DMS53 treated with DMSO at 0.1 percent for 48 hours (cell line): ENCODE data around the gene ZBED6.
"Not testable (repeated sequence)": the region's sequence is repeated elsewhere in the genome, so short reads cannot be mapped to it uniquely, and the experiment has no call there.

Experiments used
- DNase-seq: peaks from one replicate; lab custom pipeline; 2025; ENCODE audit not compliant: unreplicated experiment; lab: John Stamatoyannopoulos, UW

ZBED6 gene

GRCh38 chr1:203778146-203778545 lies 17.3 kb upstream of the ZBED6 start:
- no peak for DNase-seq

DNA sequence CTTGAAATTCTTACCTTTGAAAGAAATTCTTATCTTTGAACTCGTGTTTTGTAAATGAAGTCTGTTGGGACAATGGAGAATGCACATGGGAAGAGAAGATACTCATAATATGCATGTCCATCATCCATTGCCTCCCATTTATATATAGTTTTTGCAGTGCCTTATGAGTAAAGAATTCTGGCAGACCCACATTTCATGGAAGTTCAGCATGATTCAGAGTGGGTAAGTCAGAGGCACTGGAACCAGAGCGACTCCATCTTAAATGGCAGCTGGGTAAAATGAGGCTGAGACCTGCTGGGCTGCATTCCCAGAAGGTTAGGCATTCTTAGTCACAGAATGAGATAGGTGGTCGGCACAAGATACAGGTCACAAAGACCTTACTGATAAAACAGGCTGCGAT lies 16.6 kb upstream of the ZBED6 start:
- no peak for DNase-seq

DNA sequence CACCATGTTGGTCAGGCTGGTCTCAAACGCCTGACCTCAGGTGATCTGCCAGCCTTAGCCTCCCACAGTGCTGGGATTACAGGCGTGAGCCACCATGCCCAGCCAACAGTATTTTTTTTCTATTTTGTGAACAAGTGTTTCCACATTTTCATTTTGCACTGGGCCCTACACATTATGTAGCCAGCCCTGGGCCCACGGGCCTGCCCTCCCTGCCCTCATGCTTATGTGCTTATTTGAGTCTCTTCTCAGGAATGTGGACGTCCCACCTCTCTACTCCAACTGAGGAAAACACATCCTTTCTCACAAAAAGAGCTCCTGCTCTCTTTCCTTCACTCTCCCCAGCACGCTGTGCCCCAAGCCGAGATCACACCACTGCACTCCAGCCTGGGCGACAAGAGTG lies 13.5 kb upstream of the ZBED6 start:
- DNase-seq, result no peak

DNA sequence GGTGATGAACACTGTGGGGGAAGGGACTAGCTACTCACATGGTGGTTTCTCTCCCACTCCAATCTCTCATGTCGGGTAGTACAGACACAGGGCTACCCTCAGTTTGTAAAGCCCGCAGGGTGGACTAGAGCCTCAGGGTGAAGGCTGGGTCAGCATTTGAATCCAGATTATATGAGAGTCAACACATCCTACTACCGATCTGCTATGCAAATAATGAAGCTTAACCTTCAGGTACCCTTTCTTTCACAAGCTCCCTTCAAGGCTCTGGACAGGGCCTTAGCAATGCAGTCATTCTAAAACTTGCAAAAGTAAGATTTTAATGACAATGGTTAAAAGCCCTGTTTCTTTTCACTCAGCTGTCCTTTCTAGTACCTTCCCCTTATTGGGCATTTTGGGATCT lies 5.5 kb upstream of the ZBED6 start:
- DNase-seq, result no peak

DNA sequence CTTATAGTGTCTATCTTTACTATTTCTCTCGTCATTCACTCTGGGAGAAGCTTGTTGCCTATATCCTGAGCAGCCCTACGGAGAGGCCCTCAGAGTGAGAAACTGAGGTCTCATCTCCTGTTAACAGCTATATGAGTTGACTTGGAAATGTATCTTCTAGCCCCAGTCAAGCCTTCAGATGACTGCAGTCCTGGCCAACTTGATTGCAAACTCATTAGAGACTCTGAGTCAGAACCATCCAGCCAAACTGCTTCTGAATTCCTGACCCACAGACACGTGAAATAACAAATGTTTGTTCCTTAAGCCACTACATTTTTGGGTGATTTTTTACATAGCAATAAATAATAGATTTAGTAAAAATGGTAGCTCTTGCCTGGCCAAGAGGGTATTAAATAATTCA lies 3.9 kb upstream of the ZBED6 start:
- no peak for DNase-seq

DNA sequence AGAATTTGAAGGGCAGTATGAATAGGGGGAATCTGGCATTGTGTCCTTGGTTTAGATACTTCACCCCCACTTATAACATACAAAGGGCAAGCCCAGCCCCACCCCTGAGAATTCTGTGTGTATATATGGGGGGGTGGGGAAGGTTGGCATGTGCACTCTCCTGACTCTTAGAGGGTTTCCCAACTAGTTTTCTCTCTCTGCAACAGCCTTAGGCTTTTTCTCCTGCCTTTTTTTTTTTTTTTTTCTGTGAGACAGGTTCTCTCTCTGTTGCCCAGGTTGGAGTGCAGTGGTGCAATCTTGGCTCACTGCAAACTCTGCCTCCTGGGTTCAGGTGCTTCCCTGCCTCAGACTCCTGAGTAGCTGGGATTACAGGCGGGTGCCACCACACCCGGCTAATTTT lies 2.9 kb upstream of the ZBED6 start:
- no peak for DNase-seq

DNA sequence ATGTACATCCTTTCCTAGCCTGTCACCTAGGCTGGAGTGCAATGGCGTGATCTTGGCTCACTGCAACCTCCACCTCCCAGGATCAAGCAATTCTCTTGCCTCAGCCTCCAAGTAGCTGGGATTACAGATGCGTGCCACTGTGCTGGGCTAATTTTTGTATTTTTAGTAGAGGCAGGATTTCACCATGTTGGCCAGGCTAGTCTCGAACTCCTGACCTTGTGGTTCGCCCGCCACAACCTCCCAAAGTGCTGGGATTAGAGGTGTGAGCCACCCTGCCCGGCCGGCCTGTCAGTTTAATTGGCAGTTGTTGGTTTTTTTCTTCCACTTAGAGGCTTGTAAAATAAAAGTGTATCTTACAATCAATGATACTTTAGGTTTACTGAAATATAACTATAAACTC lies 1.9 kb upstream of the ZBED6 start:
- not testable (repeated sequence) for DNase-seq

GRCh38 chr1:203794764-203795440 lies 521 bp upstream of the ZBED6 start:
- DNase-seq, result no peak

GRCh38 chr1:203796236-203796605 lies 798 bp downstream of the ZBED6 start:
- no peak for DNase-seq

GRCh38 chr1:203797216-203797615 lies 1.8 kb downstream of the ZBED6 start:
- no peak for DNase-seq

DNA sequence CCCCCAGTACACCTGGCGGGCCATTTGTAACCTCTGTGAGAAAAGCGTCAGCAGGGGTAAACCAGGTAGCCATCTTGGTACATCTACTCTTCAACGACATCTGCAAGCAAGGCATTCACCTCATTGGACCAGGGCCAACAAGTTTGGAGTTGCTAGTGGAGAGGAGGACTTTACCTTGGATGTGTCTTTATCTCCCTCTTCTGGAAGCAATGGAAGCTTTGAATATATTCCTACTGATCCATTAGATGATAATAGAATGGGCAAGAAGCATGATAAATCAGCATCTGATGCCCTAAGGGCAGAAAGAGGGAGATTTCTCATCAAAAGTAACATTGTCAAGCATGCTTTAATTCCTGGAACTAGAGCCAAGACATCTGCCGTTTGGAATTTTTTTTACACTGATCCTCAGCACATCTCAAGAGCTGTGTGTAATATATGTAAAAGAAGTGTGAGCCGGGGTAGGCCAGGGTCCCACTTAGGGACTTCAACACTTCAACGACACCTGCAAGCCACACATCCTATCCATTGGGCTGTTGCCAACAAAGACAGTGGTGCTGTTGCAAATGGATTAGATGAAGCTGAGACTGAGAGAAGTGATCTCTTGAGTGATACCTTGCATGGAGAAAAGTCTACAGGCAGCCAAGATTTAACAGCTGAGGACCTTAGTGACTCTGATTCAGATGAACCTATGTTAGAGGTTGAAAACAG lies 2.7 kb downstream of the ZBED6 start:
- DNase-seq, result no peak

DNA sequence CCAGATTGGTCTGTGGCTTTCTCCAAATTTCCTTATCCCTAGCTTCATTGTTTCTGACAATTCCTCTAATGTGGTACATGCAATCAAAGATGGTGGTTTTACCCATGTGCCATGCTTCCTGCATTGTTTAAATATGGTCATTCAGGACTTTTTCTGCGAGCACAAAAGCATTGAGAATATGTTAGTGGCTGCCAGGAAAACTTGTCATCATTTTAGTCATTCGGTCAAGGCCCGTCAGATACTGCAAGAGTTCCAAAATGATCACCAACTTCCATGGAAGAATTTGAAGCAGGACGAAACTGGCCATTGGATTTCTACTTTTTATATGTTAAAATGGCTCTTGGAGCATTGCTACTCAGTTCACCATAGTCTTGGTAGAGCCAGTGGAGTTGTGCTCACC lies 3.7 kb downstream of the ZBED6 start:
- DNase-seq, result no peak

DNA sequence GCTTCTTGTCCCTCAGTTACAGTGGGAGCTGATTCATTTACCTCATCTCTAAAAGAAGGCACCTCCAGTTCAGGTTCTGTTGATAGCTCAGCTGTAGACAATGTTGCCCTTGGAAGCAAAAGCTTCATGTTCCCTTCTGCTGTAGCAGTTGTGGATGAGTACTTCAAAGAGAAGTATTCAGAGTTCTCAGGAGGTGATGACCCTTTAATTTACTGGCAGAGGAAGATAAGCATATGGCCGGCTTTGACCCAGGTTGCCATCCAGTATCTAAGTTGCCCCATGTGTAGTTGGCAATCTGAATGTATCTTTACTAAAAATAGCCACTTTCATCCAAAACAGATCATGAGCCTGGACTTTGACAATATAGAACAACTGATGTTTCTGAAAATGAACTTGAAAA lies 4.5 kb downstream of the ZBED6 start:
- no peak for DNase-seq

DNA sequence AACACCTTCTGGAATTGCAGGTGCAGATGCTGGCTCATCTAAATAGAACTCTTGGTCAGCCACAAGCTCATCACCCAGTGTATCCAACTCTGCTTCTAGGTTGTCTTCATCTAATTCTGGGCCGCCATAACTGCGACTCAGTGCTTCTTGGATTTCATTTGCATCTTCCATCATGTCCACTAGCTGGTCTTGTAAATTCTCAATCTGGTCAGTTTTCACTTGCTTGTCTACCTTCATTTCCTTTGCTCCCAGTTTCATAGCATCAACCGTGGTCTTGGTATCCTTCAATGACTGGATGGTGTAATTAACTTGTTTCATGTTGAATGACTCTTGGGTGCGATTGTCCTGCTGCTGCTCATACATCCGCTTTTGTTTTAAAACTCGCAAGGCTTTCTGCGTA lies 10.3 kb downstream of the ZBED6 start:
- no peak for DNase-seq

DNA sequence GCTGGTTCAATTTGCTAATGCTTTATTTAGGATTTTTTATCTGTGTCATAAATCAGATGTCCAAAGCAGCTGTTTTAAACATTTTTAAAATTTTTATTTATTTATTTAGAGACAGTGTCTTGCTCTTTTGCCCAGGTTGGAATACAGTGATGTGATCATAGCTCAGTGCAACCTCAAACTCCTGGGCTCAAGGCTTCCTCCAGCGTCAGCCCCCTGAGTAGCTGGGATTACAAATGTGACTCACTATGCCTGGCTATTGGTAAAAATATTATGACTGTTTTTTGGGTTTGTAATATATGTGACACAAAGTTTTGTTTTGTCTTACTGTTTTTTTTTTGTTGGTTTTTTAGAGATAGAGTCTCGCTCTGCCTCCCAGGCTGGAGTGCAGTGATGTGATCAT lies 11.8 kb downstream of the ZBED6 start:
- no peak for DNase-seq

DNA sequence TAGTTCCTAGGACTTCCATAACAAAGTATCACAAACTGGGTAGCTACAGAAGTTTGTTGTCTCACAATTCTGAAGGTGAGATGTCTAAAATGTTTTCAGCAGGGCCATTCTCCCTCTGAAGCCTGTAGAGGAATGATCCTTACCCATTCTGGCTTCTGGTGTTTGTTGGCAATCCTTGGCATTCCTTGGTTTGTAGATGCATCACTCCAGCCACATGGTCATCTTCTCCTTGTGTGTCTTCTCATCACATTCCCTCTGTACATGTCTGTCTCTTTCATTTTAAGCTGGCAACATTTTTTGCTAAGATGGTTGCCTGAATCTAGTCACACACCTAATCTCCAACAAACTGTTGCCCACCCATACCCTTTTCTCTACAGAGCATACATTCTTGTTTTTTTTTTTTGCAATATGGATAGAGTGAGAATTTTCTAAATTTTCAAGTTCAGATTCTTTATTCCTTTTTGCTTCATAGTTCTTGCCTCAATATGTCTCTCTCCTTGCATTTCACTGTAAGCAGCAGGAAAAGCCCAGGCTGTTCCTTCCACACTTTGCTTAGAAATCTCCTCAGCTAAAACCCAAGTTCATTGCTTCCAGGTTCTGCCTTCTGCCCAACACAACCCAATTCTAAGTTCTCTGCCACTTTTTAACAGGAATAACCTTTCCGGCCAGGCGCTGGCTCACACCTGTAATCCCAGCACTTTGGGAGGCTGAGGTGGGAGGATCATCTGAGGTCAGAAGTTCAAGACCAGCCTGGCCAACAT lies 18.3 kb downstream of the ZBED6 start:
- no peak for DNase-seq

DNA sequence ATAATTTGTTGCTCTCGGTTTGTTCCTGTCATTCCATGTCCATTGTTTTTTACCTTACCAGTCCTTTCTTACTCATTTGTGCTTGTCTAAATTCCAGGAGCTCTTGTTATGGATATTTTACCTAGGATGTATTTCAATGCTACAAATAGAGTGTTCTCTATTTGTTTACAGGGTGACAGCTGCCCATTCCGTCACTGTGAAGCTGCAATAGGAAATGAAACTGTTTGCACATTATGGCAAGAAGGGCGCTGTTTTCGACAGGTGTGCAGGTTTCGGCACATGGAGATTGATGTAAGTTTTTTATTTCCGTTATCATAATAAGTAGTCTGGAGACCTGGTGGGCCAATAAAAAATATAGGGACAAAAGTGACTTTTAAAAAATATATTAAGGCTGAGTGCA lies 23.0 kb downstream of the ZBED6 start:
- DNase-seq, result no peak

GRCh38 chr1:203823306-203823705 lies 27.9 kb downstream of the ZBED6 start:
- no peak for DNase-seq

DNA sequence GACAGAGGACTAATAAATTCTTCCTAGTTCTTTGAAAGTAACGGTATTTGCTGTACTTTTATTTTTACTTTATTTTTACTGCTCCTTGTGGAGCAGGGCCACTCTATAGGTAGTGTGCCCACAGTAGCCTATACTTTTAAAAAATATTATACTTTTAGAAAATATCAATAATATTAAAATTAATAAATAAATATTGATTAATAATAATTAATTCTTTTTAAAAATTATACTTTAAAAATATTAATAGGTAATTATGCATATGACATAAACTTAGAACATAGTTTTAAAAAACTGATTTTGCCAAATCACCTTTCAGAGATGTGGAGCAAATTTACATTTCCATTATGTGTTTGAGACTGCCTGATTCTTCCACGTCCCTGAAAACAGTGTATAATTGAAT lies 30.8 kb downstream of the ZBED6 start:
- no peak for DNase-seq

DNA sequence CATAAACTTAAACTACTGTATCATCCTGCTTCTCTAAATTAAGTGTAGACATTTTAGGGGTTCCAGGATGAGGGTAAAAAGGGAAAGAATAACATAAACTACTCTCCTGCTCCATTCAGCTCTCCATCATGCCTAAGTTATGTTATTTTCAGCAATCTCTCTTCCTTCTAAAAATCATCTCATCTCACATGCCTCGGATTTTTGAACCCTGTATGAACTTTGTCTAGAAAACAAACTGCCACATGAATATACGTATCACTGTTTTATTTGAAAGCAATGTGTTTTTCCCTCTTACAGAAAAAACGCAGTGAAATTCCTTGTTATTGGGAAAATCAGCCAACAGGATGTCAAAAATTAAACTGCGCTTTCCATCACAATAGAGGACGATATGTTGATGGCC lies 32.6 kb downstream of the ZBED6 start:
- no peak for DNase-seq

GRCh38 chr1:203828503-203828902 lies 33.1 kb downstream of the ZBED6 start:
- no peak for DNase-seq

DNA sequence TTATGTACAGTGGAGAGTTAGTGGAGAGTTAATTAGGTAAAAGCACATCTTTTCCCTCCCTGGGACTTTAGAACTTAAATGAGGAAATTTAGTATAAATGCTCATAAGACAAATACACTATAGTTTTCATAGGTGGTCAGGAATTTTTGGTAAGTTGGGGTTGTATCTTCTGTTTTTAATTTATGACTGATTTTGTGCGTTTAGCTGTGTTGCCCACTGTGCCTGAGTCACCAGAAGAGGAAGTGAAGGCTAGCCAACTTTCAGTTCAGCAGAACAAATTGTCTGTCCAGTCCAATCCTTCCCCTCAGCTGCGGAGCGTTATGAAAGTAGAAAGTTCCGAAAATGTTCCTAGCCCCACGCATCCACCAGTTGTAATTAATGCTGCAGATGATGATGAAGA lies 33.8 kb downstream of the ZBED6 start:
- not testable (repeated sequence) for DNase-seq
